Measurements from ENCODE around the gene CASZ1. TPM values are rescaled to one million over a fixed set of nuclear protein-coding genes. Genes with fewer than 3 reads are reported as not detected.

The CASZ1 gene
- total RNA-seq, 1 donor from 2014 or later: 9.2 TPM

GRCh38 chr1:10623686-10624145, 172.7 kb downstream of the CASZ1 start:
- no peak for FAIRE-seq
- peaks cover 9% of the 10 kb centered on the region for H3K36me3 ChIP-seq (ENCODE audit: control insufficient read depth, insufficient read depth, low read length)
- no peak overlapping the region for H3K4me3 ChIP-seq (ENCODE audit: low read depth, low read length)
- no peak for DNase-seq (ENCODE audit: low read depth)
- H3K27me3 ChIP-seq (ENCODE audit: control insufficient read depth, insufficient read depth, low read length): no peaks in the 10 kb centered on the region
- TF ChIP-seq, protein P1, sequence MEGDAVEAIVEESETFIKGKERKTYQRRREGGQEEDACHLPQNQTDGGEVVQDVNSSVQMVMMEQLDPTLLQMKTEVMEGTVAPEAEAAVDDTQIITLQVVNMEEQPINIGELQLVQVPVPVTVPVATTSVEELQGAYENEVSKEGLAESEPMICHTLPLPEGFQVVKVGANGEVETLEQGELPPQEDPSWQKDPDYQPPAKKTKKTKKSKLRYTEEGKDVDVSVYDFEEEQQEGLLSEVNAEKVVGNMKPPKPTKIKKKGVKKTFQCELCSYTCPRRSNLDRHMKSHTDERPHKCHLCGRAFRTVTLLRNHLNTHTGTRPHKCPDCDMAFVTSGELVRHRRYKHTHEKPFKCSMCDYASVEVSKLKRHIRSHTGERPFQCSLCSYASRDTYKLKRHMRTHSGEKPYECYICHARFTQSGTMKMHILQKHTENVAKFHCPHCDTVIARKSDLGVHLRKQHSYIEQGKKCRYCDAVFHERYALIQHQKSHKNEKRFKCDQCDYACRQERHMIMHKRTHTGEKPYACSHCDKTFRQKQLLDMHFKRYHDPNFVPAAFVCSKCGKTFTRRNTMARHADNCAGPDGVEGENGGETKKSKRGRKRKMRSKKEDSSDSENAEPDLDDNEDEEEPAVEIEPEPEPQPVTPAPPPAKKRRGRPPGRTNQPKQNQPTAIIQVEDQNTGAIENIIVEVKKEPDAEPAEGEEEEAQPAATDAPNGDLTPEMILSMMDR (IDR thresholded peaks at IDR 0.05; ENCODE audit: insufficient read depth, low read length, severe bottlenecking): no peak

- DNase-seq (ENCODE audit: low read depth) (no peak), FAIRE-seq (no peak)
- TF ChIP-seq, protein P1 (IDR thresholded peaks at IDR 0.05; ENCODE audit: insufficient read depth, low read length, severe bottlenecking): no peak
- Histone ChIP-seq H3K27me3 (ENCODE audit: control insufficient read depth, insufficient read depth, low read length) (no peaks in the 10 kb centered on the region), H3K4me3 (ENCODE audit: low read depth, low read length) (no peak overlapping the region), H3K36me3 (ENCODE audit: control insufficient read depth, insufficient read depth, low read length) (peaks cover 10% of the 10 kb centered on the region)
Observed at GRCh38 chr1:10622910-10623685, 173.3 kb downstream of the CASZ1 start.

DNA sequence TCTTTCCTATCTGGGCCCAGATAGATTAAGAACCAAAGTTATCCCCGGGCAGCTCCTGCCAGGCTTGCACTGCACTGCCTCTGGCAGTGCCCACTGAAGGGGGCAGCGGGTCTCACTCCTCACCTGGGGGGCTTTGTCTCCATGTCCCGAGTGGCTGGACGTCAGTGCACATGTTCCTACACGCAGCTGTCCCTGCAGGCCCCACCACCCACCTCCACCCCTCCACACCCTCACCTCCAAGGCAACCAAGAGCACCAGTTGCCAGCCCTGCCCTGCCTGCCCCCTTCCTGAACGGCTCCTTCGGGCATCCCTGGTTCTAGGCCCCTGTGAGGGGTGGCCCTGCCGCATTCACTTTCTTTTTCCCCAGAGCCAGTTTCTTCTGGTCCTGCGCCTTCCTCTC, 174.5 kb downstream of the CASZ1 start:
- FAIRE-seq (no peak), DNase-seq (ENCODE audit: low read depth) (no peak)
- H3K4me3 ChIP-seq (ENCODE audit: low read depth, low read length): no peak overlapping the region
- TF ChIP-seq, protein P1 (IDR thresholded peaks at IDR 0.05; ENCODE audit: insufficient read depth, low read length, severe bottlenecking): no peak
- no peaks in the 10 kb centered on the region for H3K27me3 ChIP-seq (ENCODE audit: control insufficient read depth, insufficient read depth, low read length)
- peaks cover 10% of the 10 kb centered on the region for H3K36me3 ChIP-seq (ENCODE audit: control insufficient read depth, insufficient read depth, low read length)

- Histone ChIP-seq H3K36me3 (ENCODE audit: control insufficient read depth, insufficient read depth, low read length) (peaks cover 10% of the 10 kb centered on the region), H3K4me3 (ENCODE audit: low read depth, low read length) (no peak overlapping the region), H3K27me3 (ENCODE audit: control insufficient read depth, insufficient read depth, low read length) (no peaks in the 10 kb centered on the region)
- TF ChIP-seq, protein P1 (IDR thresholded peaks at IDR 0.05; ENCODE audit: insufficient read depth, low read length, severe bottlenecking): no peak
- no peak for DNase-seq (ENCODE audit: low read depth)
- FAIRE-seq: no peak
Observed at GRCh38 chr1:10620776-10621175, 175.7 kb downstream of the CASZ1 start.

- Histone ChIP-seq H3K27me3 (ENCODE audit: control insufficient read depth, insufficient read depth, low read length) (no peaks in the 10 kb centered on the region), H3K36me3 (ENCODE audit: control insufficient read depth, insufficient read depth, low read length) (peaks cover 4% of the 10 kb centered on the region), H3K4me3 (ENCODE audit: low read depth, low read length) (no peak overlapping the region)
- TF ChIP-seq, protein P1 (IDR thresholded peaks at IDR 0.05; ENCODE audit: insufficient read depth, low read length, severe bottlenecking): no peak
- DNase-seq (ENCODE audit: low read depth) (no peak), FAIRE-seq (no peak)
Observed at GRCh38 chr1:10617931-10618885, 178.2 kb downstream of the CASZ1 start.

All from bronchial epithelial cell (primary cell).